NCI-H187 treated with DMSO at 0.1 percent for 48 hours (cell line): Measurements from ENCODE around the gene GGTLC1.
"Not testable (repeated sequence)": the region's sequence is repeated elsewhere in the genome, so short reads cannot be mapped to it uniquely, and the experiment has no call there.

ENCODE experiments used
- DNase-seq: peaks from one replicate; lab custom pipeline; 2025; lab: John Stamatoyannopoulos, UW

GGTLC1 gene

DNA sequence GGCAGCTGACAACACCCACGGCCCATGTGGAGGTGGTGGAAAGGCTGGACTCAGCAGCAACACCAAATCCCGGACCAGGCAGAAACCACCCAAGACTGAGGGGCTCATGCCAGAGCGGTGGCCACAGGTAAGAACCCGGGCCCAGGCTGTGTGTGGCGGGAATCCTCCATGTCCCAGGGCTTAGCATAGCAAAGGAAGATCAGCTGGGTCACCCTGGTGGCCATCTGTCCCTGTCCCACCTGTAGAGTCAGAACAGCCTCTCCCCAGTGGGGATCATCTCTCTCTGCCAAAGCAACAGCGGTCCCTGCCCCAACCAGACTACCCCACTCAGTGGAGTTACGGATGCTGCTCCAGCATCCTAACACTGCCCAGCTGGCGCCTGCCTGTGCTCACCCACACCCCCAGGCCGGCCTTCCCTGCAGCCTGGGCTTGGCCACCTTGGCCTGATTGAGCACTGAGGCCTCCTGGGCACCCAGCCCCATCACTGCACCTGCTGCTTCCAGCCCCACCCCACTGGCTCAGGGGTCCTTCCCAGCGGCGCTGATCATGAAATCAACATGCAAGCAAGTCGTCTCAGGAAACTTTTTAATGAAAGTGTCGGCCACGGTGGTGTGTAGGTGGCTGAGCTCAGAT, 5.5 kb upstream of the GGTLC1 start:
- not testable (repeated sequence) for DNase-seq

GRCh38 chr20:23993440-23993839, 4.9 kb upstream of the GGTLC1 start:
- not testable (repeated sequence) for DNase-seq

- DNase-seq, result not testable (repeated sequence)
These were observed 1.7 kb upstream of the GGTLC1 start for GRCh38 chr20:23990296-23990695.

DNA sequence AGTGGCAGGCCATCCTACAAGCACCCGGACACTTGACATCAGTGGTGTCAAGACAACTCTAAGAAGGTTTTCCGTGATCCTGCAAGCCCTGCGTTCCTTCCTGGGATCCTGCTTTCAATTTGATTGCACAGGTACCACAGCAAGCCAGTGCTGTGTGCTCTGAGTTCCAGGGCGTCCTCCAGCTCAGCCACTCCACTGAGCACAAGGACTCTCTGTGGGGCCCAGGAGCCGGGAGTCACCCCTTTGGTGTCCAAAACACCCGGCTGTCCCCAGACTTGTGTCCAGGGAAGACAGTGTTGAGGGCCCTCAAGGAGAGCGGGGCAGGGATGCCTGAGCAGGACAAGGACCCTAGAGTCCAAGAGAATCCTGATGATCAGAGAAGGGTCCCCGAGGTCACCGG, 387 bp upstream of the GGTLC1 start:
- not testable (repeated sequence) for DNase-seq

GRCh38 chr20:23986716-23987115, 1.9 kb downstream of the GGTLC1 start:
- not testable (repeated sequence) for DNase-seq

- not testable (repeated sequence) for DNase-seq
These were observed 2.3 kb downstream of the GGTLC1 start for GRCh38 chr20:23986310-23986709.

- DNase-seq, result not testable (repeated sequence)
These were observed 2.8 kb downstream of the GGTLC1 start for GRCh38 chr20:23985790-23986225.

GRCh38 chr20:23985066-23985789, 3.4 kb downstream of the GGTLC1 start:
- not testable (repeated sequence) for DNase-seq

DNA sequence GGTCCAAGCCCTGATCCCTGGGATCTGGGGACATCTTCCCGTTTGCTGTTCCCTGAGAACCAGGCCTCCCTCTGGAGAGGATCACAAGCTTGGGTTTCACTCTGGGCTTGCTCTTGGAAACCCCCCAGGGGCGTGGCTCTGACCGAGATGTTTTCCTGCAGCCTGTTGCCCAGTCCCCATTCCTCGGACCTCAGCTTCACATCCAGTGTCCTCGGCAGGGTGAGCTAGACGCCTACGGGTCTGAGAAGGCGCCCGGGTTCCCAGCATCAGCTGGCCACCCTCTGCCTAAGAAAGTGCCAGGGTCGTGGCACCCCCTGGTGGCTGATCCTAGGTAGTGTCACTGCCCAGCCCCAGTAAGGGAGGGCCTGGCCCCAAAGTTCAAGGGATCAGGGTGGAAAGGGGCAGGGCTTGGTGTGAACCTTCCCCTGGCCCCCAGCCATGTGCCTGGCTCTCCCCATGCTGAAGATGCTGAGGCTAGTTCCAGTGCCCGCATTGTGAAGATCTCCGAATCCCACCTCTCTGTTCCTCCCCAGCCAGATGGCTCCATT, 4.0 kb downstream of the GGTLC1 start:
- not testable (repeated sequence) for DNase-seq

GRCh38 chr20:23982112-23983018, 6.2 kb downstream of the GGTLC1 start:
- DNase-seq, result not testable (repeated sequence)

DNA sequence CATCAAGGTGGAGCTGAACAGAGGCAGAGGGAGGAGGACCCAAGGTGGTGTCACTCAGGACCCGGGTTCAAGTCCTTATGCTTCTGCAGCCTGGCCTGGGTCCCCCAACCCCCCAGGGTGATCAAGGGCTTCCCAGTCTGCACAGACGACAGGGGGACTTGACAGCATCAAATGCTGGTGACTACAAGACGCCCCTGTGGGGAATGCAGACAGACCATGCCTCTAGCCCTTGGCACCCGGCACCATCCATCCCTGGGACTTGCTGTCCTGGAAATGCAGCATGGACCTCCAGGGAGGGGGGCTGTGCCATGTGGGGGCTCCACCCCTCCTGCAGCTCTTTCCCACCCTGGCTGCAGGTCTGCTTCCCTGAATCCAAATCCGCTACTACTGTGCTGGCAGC, 7.1 kb downstream of the GGTLC1 start:
- DNase-seq, result not testable (repeated sequence)

DNA sequence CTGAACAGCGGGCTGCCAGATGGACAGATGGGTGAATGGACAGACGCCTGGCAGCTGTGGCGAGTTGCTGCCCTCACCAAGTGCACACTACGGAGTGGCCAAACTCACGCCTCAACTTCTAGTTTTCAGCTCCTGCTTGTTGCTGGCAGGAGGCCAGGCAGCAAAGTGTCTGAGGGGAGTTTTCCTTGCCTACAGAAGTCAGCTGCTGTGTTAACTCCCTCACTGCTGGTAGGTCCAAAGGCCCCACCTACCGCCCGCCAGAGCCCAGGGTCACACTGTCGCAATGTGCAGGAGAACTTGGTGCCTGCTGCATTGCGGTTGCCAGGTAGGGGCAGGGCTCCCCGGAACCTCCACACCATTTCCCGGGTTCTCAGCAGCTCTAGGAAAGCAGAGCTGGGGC, 7.6 kb downstream of the GGTLC1 start:
- not testable (repeated sequence) for DNase-seq

DNA sequence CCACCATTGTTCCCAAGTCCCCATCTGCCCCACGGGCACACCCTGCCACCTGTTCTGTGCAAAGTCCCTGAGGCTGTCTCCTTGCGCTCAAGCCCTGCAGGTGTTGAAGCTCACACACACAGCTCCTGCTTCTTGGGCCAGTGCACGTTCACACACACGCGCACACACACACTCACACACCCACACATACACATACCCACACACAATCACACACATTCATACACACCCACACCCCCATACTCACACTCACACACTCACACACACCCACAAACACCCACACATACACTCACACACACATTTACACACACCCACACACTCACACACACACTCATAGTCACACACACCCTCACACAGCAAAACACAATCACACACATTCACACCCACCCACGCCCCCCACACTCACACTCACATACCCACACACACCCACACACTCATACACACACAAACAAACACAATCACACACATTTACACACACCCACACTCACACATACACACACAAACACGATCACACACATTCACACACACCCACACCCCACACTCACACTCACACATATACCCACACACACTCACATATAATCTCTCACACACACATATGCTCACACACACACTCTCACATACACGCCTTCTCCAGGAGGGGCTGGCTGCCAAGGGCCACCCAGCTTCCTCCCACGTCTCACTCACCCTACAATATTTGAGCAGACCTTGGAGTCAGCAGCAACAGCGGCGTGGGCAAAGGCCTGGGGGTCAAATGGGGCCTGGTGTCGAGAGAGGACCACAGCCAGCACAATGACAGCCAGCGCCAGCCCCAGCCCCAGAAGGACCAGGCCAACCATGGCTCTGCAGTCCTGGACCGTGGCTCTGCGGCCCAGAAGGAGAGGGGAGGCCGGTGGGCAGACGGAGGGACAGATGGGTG, 8.4 kb downstream of the GGTLC1 start:
- DNase-seq, result not testable (repeated sequence)

- DNase-seq, result not testable (repeated sequence)
These were observed 9.2 kb downstream of the GGTLC1 start for GRCh38 chr20:23979380-23979779.

- not testable (repeated sequence) for DNase-seq
These were observed 10.1 kb downstream of the GGTLC1 start for GRCh38 chr20:23978457-23978856.

DNA sequence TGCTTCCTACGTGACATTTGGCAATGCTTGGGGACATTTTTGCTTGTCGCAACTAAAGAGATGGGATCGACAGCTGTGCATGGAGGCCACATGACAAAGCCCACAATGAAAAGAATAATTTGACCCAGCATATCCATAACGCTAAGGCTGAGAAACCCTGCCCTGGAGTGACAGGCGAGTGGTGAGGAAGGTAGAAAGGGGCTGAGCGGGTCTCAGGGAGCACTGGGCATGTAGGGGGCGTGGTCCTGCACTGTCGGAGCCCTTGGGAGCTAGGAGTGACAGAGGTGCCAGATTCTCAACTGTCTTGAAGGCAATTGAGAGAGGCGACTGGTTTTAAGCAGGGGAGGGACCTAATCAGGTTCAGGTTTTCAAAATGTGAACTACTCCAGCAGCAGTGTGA, 13.6 kb downstream of the GGTLC1 start:
- no peak for DNase-seq

DNA sequence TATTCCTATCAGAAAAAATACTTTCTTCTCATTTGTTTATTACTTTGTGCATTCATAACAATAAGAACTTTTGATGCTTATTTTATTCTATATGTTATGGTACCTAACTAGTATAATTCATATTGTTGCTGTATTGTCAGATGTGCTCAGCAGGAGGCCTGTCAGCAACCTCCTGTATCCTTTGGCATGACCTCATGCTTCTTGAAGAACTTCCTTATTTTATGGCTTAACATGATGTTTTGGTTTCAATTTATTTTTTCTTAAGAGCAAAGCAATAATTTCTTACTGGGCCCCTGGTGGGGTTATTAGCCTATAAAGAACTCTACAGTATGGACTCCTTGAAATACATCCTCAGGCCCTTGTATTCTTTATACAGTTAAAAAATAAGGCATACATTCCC, 17.3 kb downstream of the GGTLC1 start:
- DNase-seq, result no peak

DNA sequence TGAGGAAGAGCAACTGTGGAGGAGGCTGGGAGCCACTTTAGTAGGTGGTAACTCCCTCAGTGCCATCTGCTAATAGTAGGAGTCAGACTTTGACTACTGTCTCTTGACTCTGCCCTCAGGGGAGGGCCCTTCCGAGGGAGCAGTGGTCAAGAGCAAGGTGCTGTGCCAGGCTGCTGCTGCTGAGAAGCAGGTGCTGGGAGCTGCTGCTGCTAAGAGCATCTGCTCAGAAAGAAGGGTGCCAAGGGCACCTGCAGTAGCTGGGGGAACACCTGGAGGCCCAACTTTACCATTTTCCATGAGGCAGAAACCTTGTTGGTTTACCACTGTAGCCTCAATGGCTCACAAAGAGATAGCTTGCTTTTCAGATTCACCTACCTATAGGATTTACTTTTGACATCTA, 18.5 kb downstream of the GGTLC1 start:
- DNase-seq, result no peak

DNA sequence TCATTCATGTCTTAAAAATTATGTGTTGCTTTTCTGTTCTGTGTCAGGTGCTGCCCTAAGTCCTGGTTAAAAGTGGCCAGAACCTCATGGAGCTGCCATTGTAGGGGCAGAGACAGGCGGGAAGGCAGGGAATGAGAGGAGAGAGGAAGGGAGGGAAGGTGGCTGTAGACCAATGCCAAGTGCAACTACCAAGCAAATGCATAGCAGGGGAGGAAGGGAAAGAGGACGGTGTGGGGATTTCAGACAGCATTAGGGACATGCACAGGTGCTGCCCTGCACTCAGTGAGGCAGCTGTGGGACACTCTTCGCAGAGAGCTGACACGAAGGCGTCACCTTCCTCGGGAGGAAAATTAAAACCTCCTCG, 21.0 kb downstream of the GGTLC1 start:
- DNase-seq, result no peak

DNA sequence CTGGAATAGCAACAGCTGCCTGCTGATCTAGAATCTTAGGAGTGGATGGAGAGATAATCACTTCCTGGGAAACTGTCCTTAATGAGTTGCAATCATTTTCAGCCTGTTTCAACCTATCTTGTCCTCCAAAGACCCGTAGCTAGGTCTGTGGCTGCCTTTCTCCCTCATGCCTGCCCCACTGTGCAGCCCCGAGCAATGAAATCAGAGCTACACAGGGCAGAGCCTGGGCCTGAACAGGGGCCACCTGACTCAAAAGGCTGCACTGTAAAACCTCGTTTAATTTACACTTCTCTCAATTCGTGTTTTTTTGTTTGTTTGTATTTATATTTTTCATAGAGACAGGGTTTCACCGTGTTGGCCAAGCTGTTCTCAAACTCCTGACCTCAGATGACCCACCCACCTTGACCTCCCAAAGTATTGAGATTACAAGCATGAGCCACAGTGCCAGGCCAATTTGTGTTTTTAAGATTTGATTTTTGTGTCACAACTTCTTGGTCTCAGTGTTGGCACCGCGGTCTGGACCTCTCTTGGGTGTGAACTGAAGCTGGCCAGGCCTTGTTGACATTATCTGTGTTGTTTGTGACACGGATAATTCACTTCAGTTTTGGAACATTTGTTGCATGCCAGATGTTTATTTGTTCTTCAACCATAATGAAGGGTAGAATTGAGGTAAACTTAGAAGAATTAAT, 21.5 kb downstream of the GGTLC1 start:
- DNase-seq, result no peak

DNA sequence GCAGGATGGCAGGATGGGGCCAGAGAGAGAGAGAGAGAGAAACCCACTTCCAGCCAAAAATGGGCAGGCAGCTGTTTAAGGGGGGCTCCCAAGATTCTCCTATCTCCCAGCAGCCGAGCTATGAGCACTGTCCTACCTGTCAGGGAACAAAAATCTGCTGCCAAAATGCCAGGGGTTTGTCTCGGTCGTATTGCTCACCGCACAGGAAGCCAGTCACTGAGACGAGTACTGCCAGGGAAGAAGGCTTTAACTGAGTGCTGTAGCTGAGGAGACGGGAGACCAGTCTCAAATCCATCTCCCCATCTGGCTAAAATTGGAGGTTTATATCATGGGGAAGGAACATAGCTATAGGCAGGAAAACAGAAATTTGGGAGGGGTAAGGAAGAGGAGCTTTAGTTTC, 22.3 kb downstream of the GGTLC1 start:
- DNase-seq, result no peak
